Stomach (tissue), 9 donors: Measurements from ENCODE around the gene ZBED4. TPM values are rescaled to one million over a fixed set of nuclear protein-coding genes. Genes with fewer than 3 reads are reported as not detected.

Experiments used
- DNase-seq, 2 donors: peaks; one replicate each; pipeline versions ENCODE4 v3.0.0 to v3.0.0-alpha.2; 2013 to 2019
- H3K27ac ChIP-seq, 5 donors: fragments of 200-600 bp in 4 of 5; sonication (generic) in 4 of 5; one replicate each; pipeline ENCODE4 v1.5.1; 2013 to 2019; ENCODE audit warnings: mild to moderate bottlenecking in 1 of 5, moderate library complexity in 1 of 5
- H3K27me3 ChIP-seq, 3 donors: fragments of 200-600 bp; sonication (generic); one replicate each; pipeline ENCODE4 v1.5.1; 2017 to 2019; ENCODE audit warnings: mixed run types in 1 of 3
- H3K36me3 ChIP-seq, 4 donors: fragments of 200-600 bp; sonication (generic); 1 replicate in 3 of 4; 2 replicates in 1 of 4; pipeline ENCODE4 v1.5.1; 2016 to 2019
- H3K4me1 ChIP-seq, 4 donors: fragments of 200-600 bp; sonication (generic); one replicate each; pipeline ENCODE4 v1.5.1; 2016 to 2019
- H3K4me3 ChIP-seq, 4 donors: fragments of 200-600 bp; sonication (generic) in 3 of 4; one replicate each; pipeline ENCODE4 v1.5.1; 2016 to 2019; ENCODE audit warnings: mild to moderate bottlenecking in 1 of 4
- H3K9me3 ChIP-seq, 4 donors: fragments of 200-600 bp; sonication (generic); one replicate each; pipeline ENCODE4 v1.5.1; 2016 to 2019
- CTCF ChIP-seq, 7 experiments: fragments of 450-650 bp in 4 of 7; fragments of 200-600 bp in 3 of 7; sonication (generic) in 3 of 7; IDR thresholded peaks; one replicate each; pipeline ENCODE4 v1.5.1; 2016 to 2019; ENCODE audit warnings: antibody characterized with exemption in 7 of 7, control low read depth in 2 of 7, mild to moderate bottlenecking in 1 of 7
- EP300 ChIP-seq: sonication (generic); formaldehyde crosslinking; IDR thresholded peaks from one replicate; pipeline ENCODE4 v1.6.1; 2017; ENCODE audit warnings: antibody characterized with exemption
- POLR2A ChIP-seq, 4 donors: fragments of 450-650 bp; IDR thresholded peaks; one replicate each; pipeline ENCODE4 v1.6.1; 2016; ENCODE audit warnings: antibody characterized with exemption in 4 of 4, control low read depth in 2 of 4, mild to moderate bottlenecking in 1 of 4, moderate library complexity in 1 of 4
- POLR2AphosphoS5 ChIP-seq, 3 donors: sonication (generic); formaldehyde crosslinking; IDR thresholded peaks; one replicate each; pipeline ENCODE4 v1.6.1; 2016; ENCODE audit warnings: antibody characterized with exemption in 3 of 3
- WGBS, 5 donors: extraction: QIAGEN DNeasy Blood & Tissue Kit in 3 of 5; methylation state at CpG; one replicate each; pipeline versions ENCODE4 v1.1.5 to v1.1.7; 2013 to 2018; 5-methylcytosine and 5-hydroxymethylcytosine counted together
- intact Hi-C: fragments of 100-400 bp; cut with DNase I; formaldehyde crosslinking; loops from one replicate; pipeline ENCODE4 v1.15.1; 2023; ENCODE audit warnings: low total_unique reads
- polyA plus RNA-seq, 3 donors: library from polyadenylated mRNA; stranded (reverse); fragments of 200-250 nt; gene quantifications; one replicate each; pipeline ENCODE4 v1.2.3, GENCODE V29; 2013
- total RNA-seq, 5 donors: library from RNA; depleted of rRNA; stranded (reverse); fragments of >200 nt; gene quantifications; one replicate each; pipeline versions ENCODE4 v1.1.0 to v1.2.3, GENCODE V29; 2014 to 2016
- donor health status: healthy with polysubstance abuse.
- donor health status: Bipolar disorder and iron deficiency.
- donor health status: healthy.

ZBED4 gene
- total and polyA plus RNA-seq, 8 donors: 2.2 to 31.7 (median 12.2) TPM

GRCh38 chr22:49873228-49873940, 19.7 kb downstream of the ZBED4 start:
- Histone ChIP-seq H3K36me3 (peaks cover 3 to 15% (median 4%) of the 10 kb centered on the region in 4 donors), H3K4me1 (no peaks in the 10 kb centered on the region), H3K27ac (no peak overlapping the region), H3K4me3 (no peak overlapping the region), H3K9me3 (peaks cover 0 to 14% (median 11%) of the 10 kb centered on the region in 4 donors), H3K27me3 (no peaks in the 10 kb centered on the region)
- TF ChIP-seq EP300 (no peak), CTCF (IDR thresholded peaks at IDR 0.05) (no peak), POLR2A (IDR thresholded peaks at IDR 0.05) (no peak)
- 85 to 92% (median 88%) methylated on average over 15 to 16 of the region's 16 CpGs for WGBS, 5 donors
- DNase-seq: no peak
- intact Hi-C loops: no loop called here

GRCh38 chr22:49877642-49878041, 24.0 kb downstream of the ZBED4 start:
- Histone ChIP-seq H3K4me3 (no peak overlapping the region), H3K27me3 (no peaks in the 10 kb centered on the region), H3K4me1 (no peaks in the 10 kb centered on the region), H3K9me3 (no peaks in the 10 kb centered on the region), H3K27ac (no peak overlapping the region), H3K36me3 (peaks cover 3 to 9% (median 4%) of the 10 kb centered on the region in 4 donors)
- no peak for TF ChIP-seq POLR2A (IDR thresholded peaks at IDR 0.05)
- TF ChIP-seq EP300: no peak
- TF ChIP-seq CTCF (IDR thresholded peaks at IDR 0.05): no peak
- TF ChIP-seq POLR2AphosphoS5 (IDR thresholded peaks at IDR 0.05): no peak
- 96 to 98% (median 97%) methylated on average over 7 of the region's 7 CpGs for WGBS, 5 donors
- intact Hi-C loops: no loop called here
- no peak for DNase-seq

GRCh38 chr22:49878206-49878605, 24.6 kb downstream of the ZBED4 start:
- no peak overlapping the region for H3K4me3 ChIP-seq
- intact Hi-C loops: no loop called here

GRCh38 chr22:49879871-49880270, 26.2 kb downstream of the ZBED4 start:
- Histone ChIP-seq H3K27ac (no peak overlapping the region), H3K4me1 (no peaks in the 10 kb centered on the region), H3K27me3 (no peaks in the 10 kb centered on the region), H3K9me3 (no peaks in the 10 kb centered on the region), H3K36me3 (peaks cover 15 to 22% (median 19%) of the 10 kb centered on the region in 4 donors), H3K4me3 (no peak overlapping the region)
- DNase-seq: no peak
- 92 to 98% (median 94%) methylated on average over 9 of the region's 9 CpGs for WGBS, 5 donors
- intact Hi-C loops: no loop called here
- no peak for TF ChIP-seq POLR2AphosphoS5 (IDR thresholded peaks at IDR 0.05)
- no peak for TF ChIP-seq EP300
- no peak for TF ChIP-seq POLR2A (IDR thresholded peaks at IDR 0.05)
- no peak for TF ChIP-seq CTCF (IDR thresholded peaks at IDR 0.05)

More at GRCh38 chr22:49878206-49878605, 24.6 kb downstream of the ZBED4 start:
- TF ChIP-seq POLR2A (IDR thresholded peaks at IDR 0.05) (no peak), EP300 (no peak), POLR2AphosphoS5 (IDR thresholded peaks at IDR 0.05) (no peak), CTCF (IDR thresholded peaks at IDR 0.05) (no peak)
- Histone ChIP-seq H3K9me3 (no peaks in the 10 kb centered on the region), H3K27ac (no peak overlapping the region), H3K36me3 (peaks cover 3 to 9% (median 4%) of the 10 kb centered on the region in 4 donors), H3K4me1 (no peaks in the 10 kb centered on the region), H3K27me3 (no peaks in the 10 kb centered on the region)
- DNase-seq: no peak
- WGBS, 5 donors: 94 to 98% (median 97%) methylated on average over 8 of the region's 8 CpGs
